GM12873 (cell line): Measurements from ENCODE around the gene TCHP.

Experiments used
- CTCF ChIP-seq: IDR thresholded peaks from 2 replicates; pipeline ENCODE4 v1.5.1; 2012; ENCODE audit warnings: low read depth, mild to moderate bottlenecking, moderate library complexity, low read length, control low read depth; ENCODE audit not compliant: insufficient read depth; ENCODE audit errors: missing control alignments

TCHP gene

GRCh38 chr12:109946505-109946904 is 46.4 kb downstream of the TCHP start:
- no peak for TF ChIP-seq CTCF

- no peak for TF ChIP-seq CTCF
Observed at GRCh38 chr12:109946913-109947312, 46.8 kb downstream of the TCHP start.

- no peak for TF ChIP-seq CTCF
Observed at GRCh38 chr12:109947521-109947920, 47.4 kb downstream of the TCHP start.

- no peak for TF ChIP-seq CTCF
Observed at GRCh38 chr12:109948368-109948767, 48.3 kb downstream of the TCHP start.

- no peak for TF ChIP-seq CTCF
Observed at GRCh38 chr12:109949089-109949488, 49.0 kb downstream of the TCHP start.

GRCh38 chr12:109950625-109951024 is 50.6 kb downstream of the TCHP start:
- TF ChIP-seq CTCF, result no peak

GRCh38 chr12:109951136-109951535 is 51.1 kb downstream of the TCHP start:
- TF ChIP-seq CTCF, result no peak

- no peak for TF ChIP-seq CTCF
Observed at GRCh38 chr12:109951751-109952150, 51.7 kb downstream of the TCHP start.
